NCI-H510A treated with DMSO at 0.1 percent for 48 hours (cell line): ENCODE data around the gene HOXD11.

Experiments
- DNase-seq: peaks from one replicate; lab custom pipeline; 2025; lab: John Stamatoyannopoulos, UW

Gene HOXD11

GRCh38 chr2:176132205-176133171, 25.4 kb downstream of the HOXD11 start:
- DNase-seq = no peak

- DNase-seq = no peak
Measured at GRCh38 chr2:176133389-176133788, 26.3 kb downstream of the HOXD11 start.

GRCh38 chr2:176134035-176134434, 27.0 kb downstream of the HOXD11 start:
- DNase-seq = no peak

- DNase-seq = no peak
Measured at GRCh38 chr2:176135035-176135440, 28.0 kb downstream of the HOXD11 start.

GRCh38 chr2:176136374-176137251, 29.5 kb downstream of the HOXD11 start:
- DNase-seq = peak; percentile 56

GRCh38 chr2:176137252-176137580, 30.1 kb downstream of the HOXD11 start:
- DNase-seq = no peak

- DNase-seq = no peak
Measured at GRCh38 chr2:176137906-176138305, 30.8 kb downstream of the HOXD11 start.

- no peak for DNase-seq
Measured at GRCh38 chr2:176138526-176138922, 31.4 kb downstream of the HOXD11 start.

GRCh38 chr2:176138923-176139660, 32.0 kb downstream of the HOXD11 start:
- DNase-seq = no peak

GRCh38 chr2:176139661-176140512, 32.8 kb downstream of the HOXD11 start:
- no peak for DNase-seq

GRCh38 chr2:176140513-176141317, 33.6 kb downstream of the HOXD11 start:
- peak; percentile 49 for DNase-seq

- DNase-seq = no peak
Measured at GRCh38 chr2:176142281-176142680, 35.2 kb downstream of the HOXD11 start.

- DNase-seq = no peak
Measured at GRCh38 chr2:176145085-176145969, 38.2 kb downstream of the HOXD11 start.

GRCh38 chr2:176146101-176146500, 39.0 kb downstream of the HOXD11 start:
- no peak for DNase-seq

GRCh38 chr2:176146645-176147044, 39.6 kb downstream of the HOXD11 start:
- no peak for DNase-seq

GRCh38 chr2:176147210-176147799, 40.2 kb downstream of the HOXD11 start:
- DNase-seq = no peak

- no peak for DNase-seq
Measured at GRCh38 chr2:176147800-176148496, 40.9 kb downstream of the HOXD11 start.

GRCh38 chr2:176148751-176149421, 41.8 kb downstream of the HOXD11 start:
- DNase-seq = no peak
